SU-DHL-6 (cell line): ENCODE measurements around the gene RIN3.

Experiments
- H2AFZ ChIP-seq: fragments of 200-600 bp; sonication (generic); 2 replicates; pipeline ENCODE4 v1.6.1; 2014; ENCODE audit warnings: low read depth, mild to moderate bottlenecking, moderate library complexity, mixed read lengths, antibody characterized with exemption, low read length; ENCODE audit not compliant: severe bottlenecking
- H3F3A ChIP-seq: fragments of 200-600 bp; shearing (Covaris generic); 2 replicates; pipeline ENCODE4 v1.6.0; 2016; ENCODE audit warnings: antibody characterized with exemption, mild to moderate bottlenecking; ENCODE audit not compliant: insufficient read depth
- H3K27ac ChIP-seq: fragments of 200-600 bp; sonication (generic); 2 replicates; pipeline ENCODE4 v1.5.1; 2016; ENCODE audit warnings: low read depth, mild to moderate bottlenecking, low read length, moderate library complexity, mixed read lengths
- H3K27me3 ChIP-seq: fragments of 200-600 bp; sonication (generic), shearing (Covaris generic); 2 replicates; pipeline ENCODE4 v1.6.0; 2014; ENCODE audit warnings: mild to moderate bottlenecking, low read length
- H3K36me3 ChIP-seq: fragments of 200-600 bp; sonication (generic); 2 replicates; pipeline ENCODE4 v1.6.1; 2014; ENCODE audit warnings: mild to moderate bottlenecking, low read length, mixed read lengths
- H3K4me2 ChIP-seq: fragments of 300-600, 200-600 bp; shearing (Covaris generic), sonication (generic); 2 replicates; pipeline ENCODE4 v1.6.0; 2014; ENCODE audit warnings: low read length, low read depth, mild to moderate bottlenecking; ENCODE audit not compliant: poor library complexity, severe bottlenecking
- H3K4me3 ChIP-seq: fragments of 200-600 bp; sonication (generic); 2 replicates; pipeline ENCODE4 v1.5.1; 2014; ENCODE audit warnings: antibody characterized with exemption, low read length, mild to moderate bottlenecking, mixed read lengths; ENCODE audit not compliant: insufficient read depth, poor library complexity, severe bottlenecking
- H3K79me2 ChIP-seq: fragments of 200-600 bp; sonication (generic); 2 replicates; pipeline ENCODE4 v1.6.1; 2014; ENCODE audit warnings: mild to moderate bottlenecking, low read length, moderate library complexity; ENCODE audit not compliant: insufficient read depth
- H3K9ac ChIP-seq: fragments of 200-600 bp; sonication (generic); 2 replicates; pipeline ENCODE4 v1.7.0; 2014; ENCODE audit warnings: mild to moderate bottlenecking, low read length
- H3K9me2 ChIP-seq: fragments of 200-600 bp; sonication (generic); replicated peaks from 2 replicates; pipeline ENCODE4 v1.6.1; 2014; ENCODE audit warnings: low read length; ENCODE audit not compliant: insufficient read depth
- H3K9me3 ChIP-seq: fragments of 200-600 bp; sonication (generic); 2 replicates; pipeline ENCODE4 v1.6.1; 2014; ENCODE audit warnings: low read length, mixed read lengths; ENCODE audit not compliant: insufficient read depth
- H4K20me1 ChIP-seq: fragments of 200-600 bp; sonication (generic); 2 replicates; pipeline ENCODE4 v1.6.1; 2014; ENCODE audit warnings: low read depth, mild to moderate bottlenecking, antibody characterized with exemption, low read length, moderate library complexity, mixed read lengths
- CTCF ChIP-seq: fragments of 200-600 bp; sonication (generic); IDR thresholded peaks from one replicate; pipeline ENCODE4 v1.5.1; 2017; ENCODE audit warnings: antibody characterized with exemption, mild to moderate bottlenecking, low read length, moderate library complexity; ENCODE audit not compliant: insufficient read depth, poor library complexity, severe bottlenecking
- EZH2phosphoT487 ChIP-seq: fragments of 200-600 bp; sonication (generic), shearing (Covaris generic); conservative IDR thresholded peaks from 2 replicates; pipeline ENCODE4 v1.6.1; 2018; ENCODE audit warnings: mild to moderate bottlenecking, antibody characterized with exemption, low read length, moderate library complexity, mixed read lengths

The RIN3 gene

GRCh38 chr14:92556863-92557543 lies 43.4 kb downstream of the RIN3 start:
- no peak overlapping the region for H3K27ac ChIP-seq
- no peaks in the 10 kb centered on the region for H3K27me3 ChIP-seq
- H2AFZ ChIP-seq, result no peak overlapping the region
- H3K4me3 ChIP-seq, result no peak overlapping the region
- no peak for TF ChIP-seq CTCF
- TF ChIP-seq EZH2phosphoT487, result no peak
- H3K9me2 ChIP-seq, result no peaks in the 10 kb centered on the region
- no peaks in the 10 kb centered on the region for H3K79me2 ChIP-seq
- H4K20me1 ChIP-seq, result no peaks in the 10 kb centered on the region
- H3K4me2 ChIP-seq, result no peak overlapping the region
- no peak overlapping the region for H3K9ac ChIP-seq
- no peaks in the 10 kb centered on the region for H3F3A ChIP-seq
- no peaks in the 10 kb centered on the region for H3K9me3 ChIP-seq
- no peaks in the 10 kb centered on the region for H3K36me3 ChIP-seq

- no peak overlapping the region for H3K4me3 ChIP-seq
- H3K36me3 ChIP-seq, result no peaks in the 10 kb centered on the region
- H3K4me2 ChIP-seq, result no peak overlapping the region
- H3K27ac ChIP-seq, result no peak overlapping the region
- H3K9ac ChIP-seq, result no peak overlapping the region
- no peaks in the 10 kb centered on the region for H3K9me2 ChIP-seq
- no peaks in the 10 kb centered on the region for H3K9me3 ChIP-seq
- no peak overlapping the region for H2AFZ ChIP-seq
- H3F3A ChIP-seq, result no peaks in the 10 kb centered on the region
- H3K79me2 ChIP-seq, result no peaks in the 10 kb centered on the region
- H3K27me3 ChIP-seq, result no peaks in the 10 kb centered on the region
- no peaks in the 10 kb centered on the region for H4K20me1 ChIP-seq
- TF ChIP-seq EZH2phosphoT487 (no peak), CTCF (no peak)
These were observed 43.9 kb downstream of the RIN3 start for GRCh38 chr14:92557544-92557912.

GRCh38 chr14:92558319-92558718 lies 44.7 kb downstream of the RIN3 start:
- H4K20me1 ChIP-seq, result no peaks in the 10 kb centered on the region
- H3K27ac ChIP-seq, result no peak overlapping the region
- no peak for TF ChIP-seq EZH2phosphoT487
- no peak for TF ChIP-seq CTCF
- no peaks in the 10 kb centered on the region for H3K36me3 ChIP-seq
- no peak overlapping the region for H2AFZ ChIP-seq
- H3K9ac ChIP-seq, result no peak overlapping the region
- no peaks in the 10 kb centered on the region for H3K79me2 ChIP-seq
- H3K4me2 ChIP-seq, result no peak overlapping the region
- H3K9me2 ChIP-seq, result no peaks in the 10 kb centered on the region
- no peaks in the 10 kb centered on the region for H3F3A ChIP-seq
- H3K27me3 ChIP-seq, result no peaks in the 10 kb centered on the region
- no peak overlapping the region for H3K4me3 ChIP-seq
- H3K9me3 ChIP-seq, result no peaks in the 10 kb centered on the region
